ENCODE results near the gene DPP6.

DNA sequence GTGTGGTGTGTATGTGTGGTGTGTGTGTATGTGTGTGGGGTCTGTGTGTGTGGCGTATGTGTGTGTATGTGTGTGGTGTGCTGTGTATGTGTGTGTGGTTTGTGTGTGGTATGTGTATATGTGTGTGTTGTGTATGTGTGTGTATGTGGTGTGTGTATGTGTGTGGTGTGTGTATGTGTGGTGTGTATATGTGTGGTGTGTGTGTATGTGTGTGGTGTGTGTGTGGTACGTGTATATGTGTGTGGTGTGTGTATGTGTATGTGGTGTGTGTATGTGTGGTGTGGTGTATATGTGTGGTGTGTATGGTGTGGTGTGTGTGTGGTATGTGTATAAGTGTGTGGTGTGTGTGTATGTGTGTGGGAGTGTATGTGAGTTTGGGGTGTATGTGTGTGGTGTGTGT, 522.0 kb downstream of the DPP6 start:
- TF ChIP-seq, protein P1, sequence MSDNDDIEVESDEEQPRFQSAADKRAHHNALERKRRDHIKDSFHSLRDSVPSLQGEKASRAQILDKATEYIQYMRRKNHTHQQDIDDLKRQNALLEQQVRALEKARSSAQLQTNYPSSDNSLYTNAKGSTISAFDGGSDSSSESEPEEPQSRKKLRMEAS (CRISPR knock-in tag; IDR thresholded peaks at IDR 0.05) = no peak
- TF ChIP-seq, protein P2, sequence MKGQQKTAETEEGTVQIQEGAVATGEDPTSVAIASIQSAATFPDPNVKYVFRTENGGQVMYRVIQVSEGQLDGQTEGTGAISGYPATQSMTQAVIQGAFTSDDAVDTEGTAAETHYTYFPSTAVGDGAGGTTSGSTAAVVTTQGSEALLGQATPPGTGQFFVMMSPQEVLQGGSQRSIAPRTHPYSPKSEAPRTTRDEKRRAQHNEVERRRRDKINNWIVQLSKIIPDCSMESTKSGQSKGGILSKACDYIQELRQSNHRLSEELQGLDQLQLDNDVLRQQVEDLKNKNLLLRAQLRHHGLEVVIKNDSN (CRISPR knock-in tag; IDR thresholded peaks at IDR 0.05) = no peak
- TF ChIP-seq, protein P3, sequence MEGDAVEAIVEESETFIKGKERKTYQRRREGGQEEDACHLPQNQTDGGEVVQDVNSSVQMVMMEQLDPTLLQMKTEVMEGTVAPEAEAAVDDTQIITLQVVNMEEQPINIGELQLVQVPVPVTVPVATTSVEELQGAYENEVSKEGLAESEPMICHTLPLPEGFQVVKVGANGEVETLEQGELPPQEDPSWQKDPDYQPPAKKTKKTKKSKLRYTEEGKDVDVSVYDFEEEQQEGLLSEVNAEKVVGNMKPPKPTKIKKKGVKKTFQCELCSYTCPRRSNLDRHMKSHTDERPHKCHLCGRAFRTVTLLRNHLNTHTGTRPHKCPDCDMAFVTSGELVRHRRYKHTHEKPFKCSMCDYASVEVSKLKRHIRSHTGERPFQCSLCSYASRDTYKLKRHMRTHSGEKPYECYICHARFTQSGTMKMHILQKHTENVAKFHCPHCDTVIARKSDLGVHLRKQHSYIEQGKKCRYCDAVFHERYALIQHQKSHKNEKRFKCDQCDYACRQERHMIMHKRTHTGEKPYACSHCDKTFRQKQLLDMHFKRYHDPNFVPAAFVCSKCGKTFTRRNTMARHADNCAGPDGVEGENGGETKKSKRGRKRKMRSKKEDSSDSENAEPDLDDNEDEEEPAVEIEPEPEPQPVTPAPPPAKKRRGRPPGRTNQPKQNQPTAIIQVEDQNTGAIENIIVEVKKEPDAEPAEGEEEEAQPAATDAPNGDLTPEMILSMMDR (IDR thresholded peaks at IDR 0.05) = no peak
- TF ChIP-seq, protein P4, sequence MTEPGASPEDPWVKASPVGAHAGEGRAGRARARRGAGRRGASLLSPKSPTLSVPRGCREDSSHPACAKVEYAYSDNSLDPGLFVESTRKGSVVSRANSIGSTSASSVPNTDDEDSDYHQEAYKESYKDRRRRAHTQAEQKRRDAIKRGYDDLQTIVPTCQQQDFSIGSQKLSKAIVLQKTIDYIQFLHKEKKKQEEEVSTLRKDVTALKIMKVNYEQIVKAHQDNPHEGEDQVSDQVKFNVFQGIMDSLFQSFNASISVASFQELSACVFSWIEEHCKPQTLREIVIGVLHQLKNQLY (CRISPR knock-in tag; IDR thresholded peaks at IDR 0.05) = no peak
- TF ChIP-seq NFYB (CRISPR knock-in tag; conservative IDR thresholded peaks at IDR 0.05; ENCODE audit: low read depth) (no peak), SP1 (CRISPR knock-in tag; conservative IDR thresholded peaks at IDR 0.05) (no peak), NR2C2 (CRISPR knock-in tag; IDR thresholded peaks at IDR 0.05) (no peak), JAZF1 (CRISPR knock-in tag; IDR thresholded peaks at IDR 0.05) (no peak)
- TF ChIP-seq, protein P5, sequence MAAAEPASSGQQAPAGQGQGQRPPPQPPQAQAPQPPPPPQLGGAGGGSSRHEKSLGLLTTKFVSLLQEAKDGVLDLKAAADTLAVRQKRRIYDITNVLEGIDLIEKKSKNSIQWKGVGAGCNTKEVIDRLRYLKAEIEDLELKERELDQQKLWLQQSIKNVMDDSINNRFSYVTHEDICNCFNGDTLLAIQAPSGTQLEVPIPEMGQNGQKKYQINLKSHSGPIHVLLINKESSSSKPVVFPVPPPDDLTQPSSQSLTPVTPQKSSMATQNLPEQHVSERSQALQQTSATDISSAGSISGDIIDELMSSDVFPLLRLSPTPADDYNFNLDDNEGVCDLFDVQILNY (CRISPR knock-in tag; IDR thresholded peaks at IDR 0.05) = no peak
- TF ChIP-seq, protein P6, sequence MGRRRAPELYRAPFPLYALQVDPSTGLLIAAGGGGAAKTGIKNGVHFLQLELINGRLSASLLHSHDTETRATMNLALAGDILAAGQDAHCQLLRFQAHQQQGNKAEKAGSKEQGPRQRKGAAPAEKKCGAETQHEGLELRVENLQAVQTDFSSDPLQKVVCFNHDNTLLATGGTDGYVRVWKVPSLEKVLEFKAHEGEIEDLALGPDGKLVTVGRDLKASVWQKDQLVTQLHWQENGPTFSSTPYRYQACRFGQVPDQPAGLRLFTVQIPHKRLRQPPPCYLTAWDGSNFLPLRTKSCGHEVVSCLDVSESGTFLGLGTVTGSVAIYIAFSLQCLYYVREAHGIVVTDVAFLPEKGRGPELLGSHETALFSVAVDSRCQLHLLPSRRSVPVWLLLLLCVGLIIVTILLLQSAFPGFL (CRISPR knock-in tag; IDR thresholded peaks at IDR 0.05; ENCODE audit: borderline replicate concordance) = no peak
- TF ChIP-seq, protein P7, sequence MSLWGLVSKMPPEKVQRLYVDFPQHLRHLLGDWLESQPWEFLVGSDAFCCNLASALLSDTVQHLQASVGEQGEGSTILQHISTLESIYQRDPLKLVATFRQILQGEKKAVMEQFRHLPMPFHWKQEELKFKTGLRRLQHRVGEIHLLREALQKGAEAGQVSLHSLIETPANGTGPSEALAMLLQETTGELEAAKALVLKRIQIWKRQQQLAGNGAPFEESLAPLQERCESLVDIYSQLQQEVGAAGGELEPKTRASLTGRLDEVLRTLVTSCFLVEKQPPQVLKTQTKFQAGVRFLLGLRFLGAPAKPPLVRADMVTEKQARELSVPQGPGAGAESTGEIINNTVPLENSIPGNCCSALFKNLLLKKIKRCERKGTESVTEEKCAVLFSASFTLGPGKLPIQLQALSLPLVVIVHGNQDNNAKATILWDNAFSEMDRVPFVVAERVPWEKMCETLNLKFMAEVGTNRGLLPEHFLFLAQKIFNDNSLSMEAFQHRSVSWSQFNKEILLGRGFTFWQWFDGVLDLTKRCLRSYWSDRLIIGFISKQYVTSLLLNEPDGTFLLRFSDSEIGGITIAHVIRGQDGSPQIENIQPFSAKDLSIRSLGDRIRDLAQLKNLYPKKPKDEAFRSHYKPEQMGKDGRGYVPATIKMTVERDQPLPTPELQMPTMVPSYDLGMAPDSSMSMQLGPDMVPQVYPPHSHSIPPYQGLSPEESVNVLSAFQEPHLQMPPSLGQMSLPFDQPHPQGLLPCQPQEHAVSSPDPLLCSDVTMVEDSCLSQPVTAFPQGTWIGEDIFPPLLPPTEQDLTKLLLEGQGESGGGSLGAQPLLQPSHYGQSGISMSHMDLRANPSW (CRISPR knock-in tag; conservative IDR thresholded peaks at IDR 0.05; ENCODE audit: low read depth) = no peak
